Epithelial cell of proximal tubule (primary cell): ENCODE results near the gene MYMX. TPM values are rescaled to one million over a fixed set of nuclear protein-coding genes. Genes with fewer than 3 reads are reported as not detected.

Experiments used
- DNase-seq: peaks from one replicate; pipeline ENCODE4 v3.0.0-alpha.2; 2011; ENCODE audit warnings: low read depth
- H3K4me3 ChIP-seq: 2 replicates; pipeline ENCODE4 v1.5.1; 2011; ENCODE audit warnings: low read depth, mild to moderate bottlenecking, low read length
- CTCF ChIP-seq: conservative IDR thresholded peaks from 2 replicates; pipeline ENCODE4 v1.5.1; 2012; ENCODE audit warnings: low read depth, mild to moderate bottlenecking, low read length
- total RNA-seq: library from RNA; depleted of rRNA; stranded (reverse); fragments of >200 nt; gene quantifications from 2 replicates; pipeline ENCODE4 v1.2.3, GENCODE V29; 2015

Gene MYMX
- total RNA-seq, 1 donor from 2014 or later = not detected

GRCh38 chr6:44238687-44239350, 22.1 kb downstream of the MYMX start:
- H3K4me3 ChIP-seq = no peak overlapping the region
- DNase-seq = no peak
- TF ChIP-seq CTCF = no peak

- DNase-seq = no peak
Observed at GRCh38 chr6:44243345-44243744, 26.6 kb downstream of the MYMX start.

GRCh38 chr6:44245391-44245911, 28.7 kb downstream of the MYMX start:
- no peak for DNase-seq
- H3K4me3 ChIP-seq = peak overlapping the region; percentile 76
- no peak for TF ChIP-seq CTCF

More at GRCh38 chr6:44243345-44243744, 26.6 kb downstream of the MYMX start:
- TF ChIP-seq CTCF = no peak
- no peak overlapping the region for H3K4me3 ChIP-seq

GRCh38 chr6:44245912-44246662, 29.4 kb downstream of the MYMX start:
- DNase-seq = no peak
- peak overlapping the region; percentile 76 for H3K4me3 ChIP-seq
- TF ChIP-seq CTCF = peak; percentile 18

GRCh38 chr6:44246663-44247337, 30.1 kb downstream of the MYMX start, which contains the start of gene HSP90AB1:
Gene HSP90AB1 (plus strand): TSS chr6:44247101. CDS start chr6:44248630, 1,529 bp downstream.
- DNase-seq = peak; percentile 93
- peak within 1 kb of the TSS; percentile 76 for H3K4me3 ChIP-seq
- TF ChIP-seq CTCF = no peak

GRCh38 chr6:44247338-44248302, 30.9 kb downstream of the MYMX start:
- TF ChIP-seq CTCF = no peak
- DNase-seq = no peak
- H3K4me3 ChIP-seq = peak overlapping the region; percentile 76
